Epithelial cell of esophagus (primary cell): ENCODE data around the gene ADAMTS2.

Experiments used
- DNase-seq: peaks from one replicate; pipeline ENCODE4 v3.0.0; 2010; ENCODE audit warnings: low read depth
- H3K4me3 ChIP-seq: 2 replicates; pipeline ENCODE4 v1.5.1; 2011; ENCODE audit warnings: mild to moderate bottlenecking, low read length, control low read depth
- CTCF ChIP-seq: IDR thresholded peaks from 2 replicates; pipeline ENCODE4 v1.5.1; 2011; ENCODE audit warnings: low read depth, mild to moderate bottlenecking, low read length, control low read depth, inconsistent platforms; ENCODE audit not compliant: insufficient read depth; ENCODE audit errors: missing control alignments

The ADAMTS2 gene

DNA sequence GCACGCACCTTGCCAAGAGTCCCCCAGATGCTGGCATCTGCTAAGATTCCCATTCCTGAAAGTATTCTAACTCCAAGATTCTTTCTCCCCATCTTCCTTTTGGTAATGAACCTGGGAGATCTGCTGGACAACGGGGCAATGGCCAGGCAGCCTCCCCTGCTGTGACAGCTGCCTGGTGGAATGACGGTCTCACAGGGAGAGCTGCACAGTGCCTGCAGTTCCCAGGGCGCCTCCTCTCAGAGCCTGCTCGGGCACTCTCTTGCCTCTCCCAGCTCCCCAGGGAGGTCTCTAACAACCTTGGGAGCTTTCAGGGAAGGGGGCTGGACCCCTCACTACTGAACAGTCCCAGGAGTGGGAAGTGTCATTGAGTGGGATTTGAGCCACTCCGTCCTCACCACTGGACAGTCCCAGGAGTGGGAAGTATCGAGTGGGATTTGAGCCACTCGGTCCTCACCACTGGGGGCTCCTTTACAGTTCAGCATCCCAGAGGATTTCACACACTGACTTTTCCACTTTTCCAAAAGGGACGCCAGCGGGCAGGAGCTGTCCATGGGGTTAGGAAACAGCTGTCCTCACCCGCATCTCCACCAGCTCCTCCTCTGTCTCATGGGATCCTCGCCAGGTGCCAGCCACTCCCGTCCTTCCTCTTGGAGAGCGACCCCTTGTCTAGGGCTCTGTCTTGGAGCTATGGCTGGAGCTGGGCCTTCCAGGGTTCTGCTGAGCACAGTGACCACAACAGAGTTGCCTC, 65.7 kb downstream of the ADAMTS2 start:
- no peak overlapping the region for H3K4me3 ChIP-seq
- no peak for TF ChIP-seq CTCF
- no peak for DNase-seq

DNA sequence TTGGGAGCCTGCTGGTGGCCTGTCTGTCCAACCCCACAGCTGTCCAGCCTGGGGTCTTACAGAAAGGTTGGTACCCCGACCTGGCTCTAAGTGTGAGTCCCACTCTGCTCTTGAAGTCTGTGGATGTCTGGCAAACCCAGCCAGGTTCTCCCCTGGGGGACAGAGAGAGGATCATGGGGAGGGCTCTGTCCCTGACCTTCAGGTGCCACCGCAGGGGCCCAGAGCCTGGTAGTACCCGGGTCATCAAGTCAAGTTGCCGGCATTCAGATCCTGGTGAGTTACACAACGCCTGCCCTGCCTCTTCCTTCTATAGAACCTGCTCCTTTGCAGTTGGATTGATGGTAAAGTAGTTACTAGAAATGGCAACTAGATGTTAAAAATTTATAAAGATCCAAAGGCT, 66.7 kb downstream of the ADAMTS2 start:
- TF ChIP-seq CTCF: no peak
- no peak for DNase-seq
- no peak overlapping the region for H3K4me3 ChIP-seq

GRCh38 chr5:179278119-179278518, 67.1 kb downstream of the ADAMTS2 start:
- no peak for DNase-seq
- H3K4me3 ChIP-seq: no peak overlapping the region
- TF ChIP-seq CTCF: no peak

DNA sequence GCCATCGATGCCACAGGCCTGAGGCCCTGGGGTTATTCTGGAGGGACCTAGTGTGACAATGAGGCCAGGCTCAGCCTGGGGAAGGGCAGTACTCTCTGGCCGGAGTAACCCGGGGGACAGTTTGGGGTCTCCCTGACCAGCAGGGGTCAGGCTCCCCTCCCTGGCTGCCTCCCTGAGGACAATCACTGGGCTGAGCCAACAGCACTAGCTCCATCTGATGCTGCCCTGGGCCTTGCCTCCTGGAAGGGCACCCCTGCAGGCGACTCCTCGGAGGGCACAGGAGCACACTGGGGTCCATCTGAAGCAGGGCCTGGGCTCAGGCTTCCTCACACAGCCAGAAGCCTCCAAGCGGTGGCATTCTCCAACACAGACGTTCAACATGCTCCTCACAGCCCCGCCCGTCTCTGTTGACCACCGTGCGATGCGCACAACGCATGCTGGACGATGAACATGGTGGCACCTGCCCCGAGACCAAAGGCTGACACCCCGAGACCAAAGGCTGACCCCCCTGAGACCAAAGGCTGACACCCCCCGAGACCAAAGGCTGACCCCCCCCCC, 68.3 kb downstream of the ADAMTS2 start:
- no peak for DNase-seq
- no peak for TF ChIP-seq CTCF
- H3K4me3 ChIP-seq: no peak overlapping the region

GRCh38 chr5:179275941-179276837, 69.1 kb downstream of the ADAMTS2 start:
- no peak for TF ChIP-seq CTCF
- no peak for DNase-seq
- H3K4me3 ChIP-seq: no peak overlapping the region

GRCh38 chr5:179275381-179275878, 69.8 kb downstream of the ADAMTS2 start:
- no peak overlapping the region for H3K4me3 ChIP-seq
- DNase-seq: no peak
- TF ChIP-seq CTCF: no peak
